GM19395 (cell line): ENCODE measurements around the gene MRPS12.
"Not testable (repeated sequence)": the region's sequence is repeated elsewhere in the genome, so short reads cannot be mapped to it uniquely, and the experiment has no call there.

ENCODE experiments used
- ATAC-seq: cut with Tn5 transposase; IDR thresholded peaks from one replicate; pipeline ENCODE4 v1.9.1; 2021; ENCODE audit warnings: mild to moderate bottlenecking, moderate library complexity; ENCODE audit not compliant: unreplicated experiment

The MRPS12 gene

GRCh38 chr19:38932425-38933179 is 1.9 kb downstream of the MRPS12 start:
- ATAC-seq = no peak

GRCh38 chr19:38933544-38933943 is 2.8 kb downstream of the MRPS12 start:
- ATAC-seq = no peak

- ATAC-seq = no peak
Measured at GRCh38 chr19:38939957-38940356, 9.2 kb downstream of the MRPS12 start.

- not testable (repeated sequence) for ATAC-seq
Measured at GRCh38 chr19:38941466-38941865, 10.7 kb downstream of the MRPS12 start.

GRCh38 chr19:38941979-38942378 is 11.2 kb downstream of the MRPS12 start:
- no peak for ATAC-seq

GRCh38 chr19:38942471-38943181 is 11.9 kb downstream of the MRPS12 start:
- ATAC-seq = no peak

GRCh38 chr19:38944981-38945506 is 14.3 kb downstream of the MRPS12 start:
- ATAC-seq = no peak

GRCh38 chr19:38945562-38946228 is 15.0 kb downstream of the MRPS12 start:
- ATAC-seq = no peak

- no peak for ATAC-seq
Measured at GRCh38 chr19:38946229-38947010, 15.7 kb downstream of the MRPS12 start.

- peak; percentile 69 for ATAC-seq
Measured at GRCh38 chr19:38949580-38950367, 19.0 kb downstream of the MRPS12 start.

- no peak for ATAC-seq
Measured at GRCh38 chr19:38951187-38951586, 20.4 kb downstream of the MRPS12 start.

- no peak for ATAC-seq
Measured at GRCh38 chr19:38952395-38953165, 21.8 kb downstream of the MRPS12 start.

- no peak for ATAC-seq
Measured at GRCh38 chr19:38953677-38954076, 22.9 kb downstream of the MRPS12 start.

- no peak for ATAC-seq
Measured at GRCh38 chr19:38956264-38956663, 25.5 kb downstream of the MRPS12 start.

GRCh38 chr19:38958301-38958700 is 27.6 kb downstream of the MRPS12 start:
- ATAC-seq = no peak

- no peak for ATAC-seq
Measured at GRCh38 chr19:38959618-38960017, 28.9 kb downstream of the MRPS12 start.

GRCh38 chr19:38964738-38965137 is 34.0 kb downstream of the MRPS12 start:
- no peak for ATAC-seq

GRCh38 chr19:38966149-38966548 is 35.4 kb downstream of the MRPS12 start:
- not testable (repeated sequence) for ATAC-seq
